Keratinocyte (primary cell): ENCODE data around the gene GABRB1. TPM values are rescaled to one million over a fixed set of nuclear protein-coding genes. Genes with fewer than 3 reads are reported as not detected.

Experiments
- DNase-seq: peaks from one replicate; pipeline ENCODE4 v3.0.0-alpha.2; 2011; ENCODE audit warnings: low read depth, missing footprints, low spot score
- FAIRE-seq: peaks from 2 replicates; lab custom pipeline; 2011; peaks lifted over from hg19 to GRCh38; lab: Jason Lieb, UNC
- H2AFZ ChIP-seq: 2 replicates; pipeline ENCODE4 v1.6.0; 2012; ENCODE audit warnings: low read length, control low read depth, inconsistent platforms; ENCODE audit not compliant: control insufficient read depth
- H3K27ac ChIP-seq: 2 replicates; pipeline ENCODE4 v1.5.1; 2011; ENCODE audit warnings: low read length; ENCODE audit not compliant: control insufficient read depth, insufficient read depth
- H3K27me3 ChIP-seq: 3 replicates; pipeline ENCODE4 v1.6.0; 2011; ENCODE audit warnings: low read length; ENCODE audit not compliant: control insufficient read depth, insufficient read depth; ENCODE audit errors: extremely low read depth
- H3K36me3 ChIP-seq, 2 experiments: 2 replicates in 1 of 2; 3 replicates in 1 of 2; pipeline ENCODE4 v1.5.1; 2011; ENCODE audit warnings: low read length in 2 of 2, mild to moderate bottlenecking in 1 of 2; ENCODE audit not compliant: control insufficient read depth in 2 of 2, insufficient read depth in 2 of 2; ENCODE audit errors: extremely low read depth in 1 of 2
- H3K4me1 ChIP-seq: 3 replicates; pipeline ENCODE4 v1.5.1; 2011; ENCODE audit warnings: low read length; ENCODE audit not compliant: control insufficient read depth, insufficient read depth; ENCODE audit errors: extremely low read depth
- H3K4me2 ChIP-seq: 3 replicates; pipeline ENCODE4 v1.6.0; 2011; ENCODE audit warnings: low read depth, low read length; ENCODE audit not compliant: control insufficient read depth, insufficient read depth; ENCODE audit errors: extremely low read depth
- H3K4me3 ChIP-seq, 3 experiments: fragments of 200-600 bp in 1 of 3; sonication (generic) in 1 of 3; 2 replicates in 2 of 3; 3 replicates in 1 of 3; pipeline ENCODE4 v1.5.1; 2011 to 2016; ENCODE audit warnings: low read length in 3 of 3, mild to moderate bottlenecking in 3 of 3, control low read depth in 2 of 3, inconsistent platforms in 1 of 3, low read depth in 1 of 3, mixed read lengths in 1 of 3, mixed run types in 1 of 3, moderate library complexity in 1 of 3; ENCODE audit not compliant: control insufficient read depth in 2 of 3, insufficient read depth in 2 of 3; ENCODE audit errors: extremely low read depth in 1 of 3
- H3K79me2 ChIP-seq: 2 replicates; pipeline ENCODE4 v1.6.0; 2012; ENCODE audit warnings: low read length; ENCODE audit not compliant: control insufficient read depth, insufficient read depth
- H3K9ac ChIP-seq: 3 replicates; pipeline ENCODE4 v1.6.0; 2011; ENCODE audit warnings: low read length; ENCODE audit not compliant: control insufficient read depth, insufficient read depth; ENCODE audit errors: extremely low read depth
- H3K9me1 ChIP-seq: 3 replicates; pipeline ENCODE4 v1.6.0; 2011; ENCODE audit warnings: low read length; ENCODE audit not compliant: control insufficient read depth, insufficient read depth; ENCODE audit errors: extremely low read depth
- H3K9me3 ChIP-seq: 2 replicates; pipeline ENCODE4 v1.5.1; 2012; ENCODE audit warnings: low read depth, low read length; ENCODE audit not compliant: control insufficient read depth
- H4K20me1 ChIP-seq: 3 replicates; pipeline ENCODE4 v1.6.0; 2011; ENCODE audit warnings: low read length; ENCODE audit not compliant: control insufficient read depth, insufficient read depth; ENCODE audit errors: extremely low read depth
- CTCF ChIP-seq, 3 experiments: IDR thresholded peaks in 1 of 3; conservative IDR thresholded peaks in 1 of 3; optimal IDR thresholded peaks in 1 of 3; 2 replicates in 2 of 3; 3 replicates in 1 of 3; pipeline versions ENCODE3 to v1.5.1; 2011; ENCODE audit warnings: low read length in 3 of 3, mild to moderate bottlenecking in 3 of 3, moderate library complexity in 2 of 3, control low read depth in 1 of 3, inconsistent platforms in 1 of 3; ENCODE audit not compliant: insufficient read depth in 2 of 3; ENCODE audit errors: extremely low read depth in 1 of 3
- EZH2 ChIP-seq: IDR thresholded peaks from one replicate; pipeline ENCODE4 v1.6.1; 2012; ENCODE audit warnings: inconsistent platforms, mild to moderate bottlenecking, low read length, moderate library complexity
- dilution Hi-C: fragments of 300-500 bp; cut with MboI; formaldehyde crosslinking; loops from one replicate; pipeline ENCODE4 v1.7.0; 2020; ENCODE audit warnings: low sequenced_read_pairs; ENCODE audit not compliant: extremely low pct_ligation_motif_present
- polyA plus RNA-seq, 5 experiments: library from polyadenylated mRNA; depleted of rRNA in 3 of 5; stranded (reverse) in 3 of 5; stranded (forward) in 1 of 5; unstranded in 1 of 5; fragments of >200 nt; gene quantifications; 1 replicate in 1 of 5; 2 replicates in 3 of 5; 3 replicates in 1 of 5; pipeline versions ENCODE4 v1.2.1 to v1.2.3, GENCODE V29; 2011 to 2012; ENCODE audit warnings: missing spikeins in 2 of 5, low read depth in 1 of 5, low replicate concordance in 1 of 5

GABRB1 gene
- polyA plus RNA-seq, 1 donor (not counting 4 experiments of a cell fraction or from before 2014, with no cell fraction given) = not detected

- no peaks in the 10 kb centered on the region for H4K20me1 ChIP-seq
- no peaks in the 10 kb centered on the region for H3K9me3 ChIP-seq
- TF ChIP-seq CTCF (optimal IDR thresholded peaks at IDR 0.05 in 1 of 3, IDR thresholded peaks at IDR 0.05 in 1 of 3, conservative IDR thresholded peaks at IDR 0.05 in 1 of 3; ENCODE audit: extremely low read depth in 1 of 3, insufficient read depth in 2 of 3, low read length in 3 of 3) (no peak), EZH2 (no peak)
- no peaks in the 10 kb centered on the region for H3K4me1 ChIP-seq
- no peak overlapping the region for H3K4me3 ChIP-seq
- dilution Hi-C loops = no loop called here
- H2AFZ ChIP-seq = no peak overlapping the region
- no peak overlapping the region for H3K9ac ChIP-seq
- DNase-seq (no peak), FAIRE-seq (no peak)
- no peaks in the 10 kb centered on the region for H3K79me2 ChIP-seq
- peaks cover 5% of the 10 kb centered on the region for H3K27me3 ChIP-seq
- H3K9me1 ChIP-seq = no peaks in the 10 kb centered on the region
- H3K27ac ChIP-seq = no peak overlapping the region
- no peaks in the 10 kb centered on the region for H3K36me3 ChIP-seq
- H3K4me2 ChIP-seq = no peak overlapping the region
Observed at GRCh38 chr4:47118192-47118929, 87.0 kb downstream of the GABRB1 start.

GRCh38 chr4:47120783-47121182 is 89.4 kb downstream of the GABRB1 start:
- DNase-seq (no peak), FAIRE-seq (no peak)
- H3K4me1 ChIP-seq = no peaks in the 10 kb centered on the region
- no peak overlapping the region for H3K4me2 ChIP-seq
- dilution Hi-C loops = no loop called here
- H3K27ac ChIP-seq = no peak overlapping the region
- H3K79me2 ChIP-seq = no peaks in the 10 kb centered on the region
- no peaks in the 10 kb centered on the region for H3K9me3 ChIP-seq
- H3K4me3 ChIP-seq = no peak overlapping the region
- peaks cover 5% of the 10 kb centered on the region for H3K27me3 ChIP-seq
- TF ChIP-seq CTCF (optimal IDR thresholded peaks at IDR 0.05 in 1 of 3, IDR thresholded peaks at IDR 0.05 in 1 of 3, conservative IDR thresholded peaks at IDR 0.05 in 1 of 3; ENCODE audit: extremely low read depth in 1 of 3, insufficient read depth in 2 of 3, low read length in 3 of 3) = no peak
- TF ChIP-seq EZH2 = no peak
- H2AFZ ChIP-seq = no peak overlapping the region
- H3K36me3 ChIP-seq = no peaks in the 10 kb centered on the region
- no peak overlapping the region for H3K9ac ChIP-seq
- H3K9me1 ChIP-seq = no peaks in the 10 kb centered on the region
- H4K20me1 ChIP-seq = no peaks in the 10 kb centered on the region
